SKM-1 treated with dmso at 0.1 percent for 144 hours (cell line): ENCODE results near the gene NRF1.
"Not testable (repeated sequence)": the region's sequence is repeated elsewhere in the genome, so short reads cannot be mapped to it uniquely, and the experiment has no call there.

Source experiments
- DNase-seq: peaks from one replicate; lab custom pipeline; 2025; ENCODE audit not compliant: unreplicated experiment; lab: John Stamatoyannopoulos, UW

NRF1 gene

GRCh38 chr7:129606803-129607202 lies 4.7 kb upstream of the NRF1 start:
- DNase-seq = peak; percentile 31

DNA sequence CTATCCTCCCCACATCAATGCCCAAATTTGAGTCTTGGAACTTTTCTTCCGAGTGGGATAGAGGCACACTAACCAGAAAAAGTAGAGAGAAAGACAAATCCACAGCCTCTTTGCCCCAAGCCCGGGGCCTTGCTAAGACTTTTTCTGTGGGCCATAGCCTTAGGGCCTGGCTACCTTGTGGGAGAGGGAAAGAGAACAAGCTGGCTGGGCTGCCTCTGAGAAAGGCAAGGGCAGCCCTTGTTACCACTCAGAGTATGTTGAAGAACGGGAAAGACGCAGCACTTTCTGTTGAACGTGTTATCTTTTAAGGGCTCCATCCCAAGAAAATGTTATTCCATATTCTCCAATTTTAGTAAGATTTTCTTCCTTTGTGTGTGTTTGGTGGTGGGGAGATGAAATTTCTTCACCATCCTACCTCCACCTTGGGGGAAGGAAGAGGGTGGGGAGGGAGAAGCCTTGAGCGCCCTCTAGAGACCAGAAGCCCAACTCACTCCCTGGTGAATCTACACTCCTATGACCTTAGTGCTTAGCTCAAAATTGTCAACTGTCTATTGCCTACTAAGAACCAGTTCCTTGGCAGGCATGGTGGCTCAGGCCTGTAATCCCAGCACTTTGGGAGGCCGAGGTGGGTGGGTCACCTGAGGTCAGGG lies 3.9 kb upstream of the NRF1 start:
- peak; percentile 49 for DNase-seq

DNA sequence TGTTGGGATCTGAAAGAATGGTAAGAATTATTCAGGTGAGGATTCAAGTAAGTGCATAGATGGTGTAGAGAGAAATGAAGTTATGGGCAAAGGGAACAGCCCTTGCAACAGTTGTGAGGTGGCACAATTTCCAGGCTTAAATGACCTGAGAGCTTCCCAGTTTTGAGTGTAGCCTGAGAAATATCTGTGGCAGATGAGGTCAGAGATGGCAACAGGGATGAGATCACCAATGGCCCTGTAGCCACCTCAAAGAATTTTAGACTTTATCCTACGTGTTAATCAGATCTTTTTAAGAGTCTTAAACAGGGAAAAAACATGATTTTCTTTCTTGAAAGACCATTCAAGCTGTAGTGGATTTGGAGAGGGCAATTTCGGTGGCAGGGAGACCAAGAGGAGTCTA lies 1.9 kb upstream of the NRF1 start:
- no peak for DNase-seq

GRCh38 chr7:129610709-129611245 lies 743 bp upstream of the NRF1 start:
- DNase-seq = no peak

GRCh38 chr7:129612112-129613015 lies 844 bp downstream of the NRF1 start:
- no peak for DNase-seq

DNA sequence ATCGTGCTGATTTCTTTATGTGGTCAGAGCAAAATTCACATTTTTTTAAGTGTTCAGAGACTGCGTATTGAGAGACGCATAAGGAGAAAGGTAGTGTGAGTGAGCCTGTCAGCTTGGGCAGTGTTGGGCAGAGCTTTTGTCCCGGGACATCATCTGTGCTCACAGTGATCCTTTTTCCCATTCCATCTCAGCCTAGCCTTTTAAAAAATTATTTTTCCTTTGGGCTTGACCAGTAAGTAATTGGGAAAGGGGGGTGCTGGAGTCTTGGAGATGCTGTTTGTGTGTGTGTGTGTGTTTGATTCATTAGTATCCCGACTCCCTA lies 1.5 kb downstream of the NRF1 start:
- no peak for DNase-seq

DNA sequence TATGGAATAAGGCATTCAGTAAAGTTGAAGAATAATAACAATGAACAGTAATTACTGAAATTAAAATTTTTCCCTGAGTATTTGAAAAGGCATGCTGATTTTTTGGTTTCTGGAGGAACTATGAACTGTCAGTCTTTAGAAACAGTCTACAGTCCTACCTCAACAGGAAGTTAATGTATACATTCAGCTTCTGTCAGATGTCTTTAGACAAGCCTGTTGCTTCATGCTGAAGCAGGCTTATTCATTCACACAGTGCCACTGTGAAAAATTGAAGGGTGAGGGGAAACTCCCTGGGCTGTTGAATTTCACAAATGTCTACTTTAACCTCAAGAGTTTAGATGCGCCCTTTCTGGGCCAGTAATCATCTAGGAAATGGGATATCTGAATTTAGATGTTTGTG lies 3.5 kb downstream of the NRF1 start:
- DNase-seq = peak; percentile 73

GRCh38 chr7:129616530-129616929 lies 5.0 kb downstream of the NRF1 start:
- no peak for DNase-seq

- DNase-seq = peak; percentile 44
Measured at GRCh38 chr7:129617178-129617577, 5.7 kb downstream of the NRF1 start.

- peak; percentile 21 for DNase-seq
Measured at GRCh38 chr7:129617652-129618051, 6.1 kb downstream of the NRF1 start.

DNA sequence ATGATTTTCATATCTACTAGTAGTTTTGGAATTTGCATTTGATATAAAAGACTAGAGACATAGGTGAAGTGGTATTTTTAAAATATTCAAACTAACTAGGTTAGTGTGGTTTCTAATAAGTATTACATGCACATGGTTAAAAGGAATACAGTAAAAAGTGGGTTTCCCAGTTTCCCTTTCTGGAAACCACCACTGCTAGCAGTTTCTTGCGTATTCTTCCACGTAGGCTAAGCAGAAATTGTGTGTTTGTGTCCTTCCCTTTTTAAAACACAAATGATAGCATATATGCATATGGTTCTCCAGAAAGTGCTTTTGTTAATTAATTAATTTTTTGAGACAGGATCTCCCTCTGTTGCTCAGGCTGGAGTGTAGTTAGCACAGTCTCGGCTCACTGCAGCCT lies 15.4 kb downstream of the NRF1 start:
- DNase-seq = no peak

DNA sequence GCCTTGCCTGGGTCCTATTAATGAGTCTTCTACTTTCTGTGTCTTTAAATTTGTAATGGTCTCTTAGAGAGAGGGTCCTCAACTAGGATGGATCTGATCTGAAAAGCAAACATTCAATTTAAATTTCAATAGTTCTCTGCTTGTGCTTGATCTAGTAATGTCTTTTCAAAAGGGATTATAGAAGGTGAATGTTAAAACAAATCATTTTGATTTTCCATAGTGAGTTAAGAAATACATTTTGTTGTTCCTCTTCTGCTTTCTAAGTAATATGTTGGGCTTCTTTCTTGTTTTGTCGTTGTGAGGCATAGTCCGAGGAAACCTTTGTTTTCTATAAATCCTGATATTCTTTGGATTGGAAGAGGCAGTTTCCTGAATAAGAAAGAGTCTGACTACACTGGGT lies 18.8 kb downstream of the NRF1 start:
- no peak for DNase-seq

DNA sequence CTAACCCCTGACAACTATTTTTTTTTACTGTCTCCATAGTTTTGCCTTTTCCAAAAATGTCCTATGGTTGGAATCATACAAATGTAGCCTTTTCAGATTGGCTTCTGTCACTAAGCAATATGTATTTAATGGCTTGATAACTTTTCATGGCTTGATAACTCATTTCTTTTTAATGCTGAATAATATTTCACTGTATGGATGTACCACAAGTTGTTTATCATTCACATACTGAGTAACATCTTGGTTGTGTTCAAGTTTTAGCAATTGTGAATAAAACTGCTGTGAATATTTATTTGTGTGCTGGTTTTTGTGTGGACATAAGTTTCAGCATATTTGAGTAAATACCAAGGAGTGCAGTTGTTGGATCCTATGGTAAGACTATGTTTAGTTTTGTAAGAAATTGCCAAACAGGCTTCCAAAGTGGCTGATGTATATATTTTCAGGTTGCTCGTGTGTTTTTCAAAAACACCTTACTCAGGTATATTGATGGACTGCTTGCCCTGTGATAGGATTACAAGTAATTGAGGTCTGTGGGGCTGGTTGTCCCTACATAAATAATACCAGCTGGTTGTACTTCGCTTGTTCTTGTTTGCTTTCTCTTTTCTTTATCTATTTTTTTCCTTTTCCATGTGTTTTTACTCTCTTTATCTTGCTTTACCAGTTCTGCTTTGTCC lies 23.0 kb downstream of the NRF1 start:
- no peak for DNase-seq

GRCh38 chr7:129635300-129636029 lies 23.9 kb downstream of the NRF1 start:
- DNase-seq = peak; percentile 71

GRCh38 chr7:129636030-129636550 lies 24.6 kb downstream of the NRF1 start:
- not testable (repeated sequence) for DNase-seq

DNA sequence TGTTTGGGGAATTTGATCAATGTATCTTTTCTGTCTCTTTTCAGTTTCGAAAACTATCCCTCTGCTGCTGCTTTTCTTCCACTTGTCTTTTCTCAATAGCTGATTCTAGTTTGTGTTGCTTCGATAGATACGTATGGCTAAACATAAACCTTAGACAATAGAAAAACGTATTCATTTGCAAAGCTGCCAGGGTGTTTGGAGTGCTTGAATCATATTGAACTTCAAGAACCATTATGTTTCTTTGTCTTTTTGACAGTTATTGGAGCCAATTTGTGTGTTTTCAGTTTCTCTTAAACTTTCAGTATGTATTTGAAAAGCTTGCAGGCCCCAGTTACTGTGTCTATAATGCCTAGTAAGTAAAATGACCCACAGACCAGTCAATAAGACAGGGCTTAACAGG lies 25.1 kb downstream of the NRF1 start:
- DNase-seq = no peak

GRCh38 chr7:129640400-129640799 lies 28.9 kb downstream of the NRF1 start:
- no peak for DNase-seq

GRCh38 chr7:129642871-129643549 lies 31.5 kb downstream of the NRF1 start:
- DNase-seq = no peak

GRCh38 chr7:129643550-129644170 lies 32.1 kb downstream of the NRF1 start:
- no peak for DNase-seq
